ENCODE results near the gene FREM3. TPM values are rescaled to one million over a fixed set of nuclear protein-coding genes. Genes with fewer than 3 reads are reported as not detected.
A peak's percentile ranks its signal among the peaks of the same experiment; 100 is the strongest.

Gene FREM3
- polyA plus RNA-seq, 1 of the 3 experiments (the other 2 are of a cell fraction) = 0.03 TPM

DNA sequence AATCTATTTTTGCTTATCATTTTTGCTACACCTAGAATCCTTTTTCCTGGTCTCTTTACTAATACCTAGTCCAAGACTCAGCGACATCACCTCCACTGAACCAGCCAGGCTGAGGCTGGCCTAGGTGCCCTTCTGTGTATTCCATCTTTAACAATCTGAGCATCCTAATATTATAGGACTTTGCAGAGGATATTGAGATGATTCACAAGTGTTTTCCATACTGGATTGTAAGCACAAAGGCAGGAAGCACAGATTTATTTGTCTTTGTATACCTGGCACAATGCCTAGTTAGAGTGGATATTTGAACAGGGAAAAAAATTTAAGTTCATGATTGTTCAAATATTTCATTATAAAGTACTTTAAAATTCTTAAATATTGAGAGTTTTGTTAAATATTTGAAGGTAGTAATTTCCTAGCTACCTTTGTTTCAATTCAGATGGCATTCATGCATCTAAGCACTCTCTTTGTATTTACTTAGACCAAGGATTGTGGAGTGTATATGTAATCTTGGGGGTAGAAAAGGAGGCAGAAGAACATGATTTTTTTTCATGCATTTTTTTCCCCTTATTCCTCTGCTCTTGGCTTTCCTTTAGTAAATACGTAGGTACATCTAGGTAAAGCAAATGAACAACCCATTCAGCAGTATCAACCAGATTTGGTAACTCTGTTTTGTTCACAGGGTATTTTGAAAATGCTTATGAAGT lies 168.5 kb downstream of the FREM3 start:
- Histone ChIP-seq H3K4me2 (no peak overlapping the region), H3K9me2 (no peaks in the 10 kb centered on the region), H3F3A (replicated peaks; ENCODE audit: insufficient read depth) (no peaks in the 10 kb centered on the region), H3K9me3 (no peaks in the 10 kb centered on the region), H2AFZ (ENCODE audit: low read depth) (no peak overlapping the region), H3K9ac (no peak overlapping the region), H3K79me2 (ENCODE audit: insufficient read depth) (peaks cover 52% of the 10 kb centered on the region), H3K4me3 (ENCODE audit: low read depth in 2 of 2, low read length in 1 of 2) (no peak overlapping the region), H3K4me1 (ENCODE audit: control insufficient read depth in 1 of 2, insufficient read depth in 2 of 2, low read depth in 1 of 2, low read length in 1 of 2) (0 out of 4 replicates have a peak, but pooled peaks cover 0 to 4% of the 10 kb centered on the region in 2 experiments), H3K27ac (ENCODE audit: low read depth in 2 of 2, low read length in 1 of 2) (0 out of 4 replicates have a peak overlapping the region, but pooled peaks of 1 of the 2 experiments have one; percentile 14), H3K36me3 (replicated peaks in 1 of 2; ENCODE audit: control insufficient read depth in 1 of 2, insufficient read depth in 2 of 2, low read length in 1 of 2) (peaks cover 89 to 93% of the 10 kb centered on the region in 2 experiments), H3K27me3 (ENCODE audit: insufficient read depth) (no peaks in the 10 kb centered on the region), H4K20me1 (ENCODE audit: insufficient read depth) (no peaks in the 10 kb centered on the region; the same call in 1 of the 2 replicates)
- 96% methylated on average over 2 of the region's 2 CpGs for WGBS (ENCODE audit: low lambda C conversion rate)
- TF ChIP-seq, protein P1, sequence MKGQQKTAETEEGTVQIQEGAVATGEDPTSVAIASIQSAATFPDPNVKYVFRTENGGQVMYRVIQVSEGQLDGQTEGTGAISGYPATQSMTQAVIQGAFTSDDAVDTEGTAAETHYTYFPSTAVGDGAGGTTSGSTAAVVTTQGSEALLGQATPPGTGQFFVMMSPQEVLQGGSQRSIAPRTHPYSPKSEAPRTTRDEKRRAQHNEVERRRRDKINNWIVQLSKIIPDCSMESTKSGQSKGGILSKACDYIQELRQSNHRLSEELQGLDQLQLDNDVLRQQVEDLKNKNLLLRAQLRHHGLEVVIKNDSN (IDR thresholded peaks at IDR 0.05; ENCODE audit: borderline replicate concordance, low read depth) = no peak
- no peak for TF ChIP-seq ELF1 (IDR thresholded peaks at IDR 0.05)
- TF ChIP-seq MXI1 (IDR thresholded peaks at IDR 0.05; ENCODE audit: low read depth, low read length) = no peak
- TF ChIP-seq MEF2A (IDR thresholded peaks at IDR 0.05; ENCODE audit: borderline replicate concordance, low read depth) = no peak
- TF ChIP-seq TAF1 (IDR thresholded peaks at IDR 0.05; ENCODE audit: borderline replicate concordance, low read depth, low read length) = no peak
- TF ChIP-seq, protein P2, sequence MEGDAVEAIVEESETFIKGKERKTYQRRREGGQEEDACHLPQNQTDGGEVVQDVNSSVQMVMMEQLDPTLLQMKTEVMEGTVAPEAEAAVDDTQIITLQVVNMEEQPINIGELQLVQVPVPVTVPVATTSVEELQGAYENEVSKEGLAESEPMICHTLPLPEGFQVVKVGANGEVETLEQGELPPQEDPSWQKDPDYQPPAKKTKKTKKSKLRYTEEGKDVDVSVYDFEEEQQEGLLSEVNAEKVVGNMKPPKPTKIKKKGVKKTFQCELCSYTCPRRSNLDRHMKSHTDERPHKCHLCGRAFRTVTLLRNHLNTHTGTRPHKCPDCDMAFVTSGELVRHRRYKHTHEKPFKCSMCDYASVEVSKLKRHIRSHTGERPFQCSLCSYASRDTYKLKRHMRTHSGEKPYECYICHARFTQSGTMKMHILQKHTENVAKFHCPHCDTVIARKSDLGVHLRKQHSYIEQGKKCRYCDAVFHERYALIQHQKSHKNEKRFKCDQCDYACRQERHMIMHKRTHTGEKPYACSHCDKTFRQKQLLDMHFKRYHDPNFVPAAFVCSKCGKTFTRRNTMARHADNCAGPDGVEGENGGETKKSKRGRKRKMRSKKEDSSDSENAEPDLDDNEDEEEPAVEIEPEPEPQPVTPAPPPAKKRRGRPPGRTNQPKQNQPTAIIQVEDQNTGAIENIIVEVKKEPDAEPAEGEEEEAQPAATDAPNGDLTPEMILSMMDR (IDR thresholded peaks at IDR 0.05) = no peak
- TF ChIP-seq, protein P3, sequence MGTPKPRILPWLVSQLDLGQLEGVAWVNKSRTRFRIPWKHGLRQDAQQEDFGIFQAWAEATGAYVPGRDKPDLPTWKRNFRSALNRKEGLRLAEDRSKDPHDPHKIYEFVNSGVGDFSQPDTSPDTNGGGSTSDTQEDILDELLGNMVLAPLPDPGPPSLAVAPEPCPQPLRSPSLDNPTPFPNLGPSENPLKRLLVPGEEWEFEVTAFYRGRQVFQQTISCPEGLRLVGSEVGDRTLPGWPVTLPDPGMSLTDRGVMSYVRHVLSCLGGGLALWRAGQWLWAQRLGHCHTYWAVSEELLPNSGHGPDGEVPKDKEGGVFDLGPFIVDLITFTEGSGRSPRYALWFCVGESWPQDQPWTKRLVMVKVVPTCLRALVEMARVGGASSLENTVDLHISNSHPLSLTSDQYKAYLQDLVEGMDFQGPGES (IDR thresholded peaks at IDR 0.05; ENCODE audit: low read depth, low read length) = no peak
- no peak for TF ChIP-seq NRF1 (IDR thresholded peaks at IDR 0.05; ENCODE audit: low read depth, low read length)
- no peak for TF ChIP-seq TCF12 (IDR thresholded peaks at IDR 0.05)
- ChIA-PET POLR2A (no interaction called here), CTCF (interaction anchor here (0.7 to 1.9 kb wide), 10 partner anchors 9 to 88 kb away, joined by 3 to 9 read pairs (median 4); no protein-coding TSS in a partner anchor)
- no peak for DNase-seq

DNA sequence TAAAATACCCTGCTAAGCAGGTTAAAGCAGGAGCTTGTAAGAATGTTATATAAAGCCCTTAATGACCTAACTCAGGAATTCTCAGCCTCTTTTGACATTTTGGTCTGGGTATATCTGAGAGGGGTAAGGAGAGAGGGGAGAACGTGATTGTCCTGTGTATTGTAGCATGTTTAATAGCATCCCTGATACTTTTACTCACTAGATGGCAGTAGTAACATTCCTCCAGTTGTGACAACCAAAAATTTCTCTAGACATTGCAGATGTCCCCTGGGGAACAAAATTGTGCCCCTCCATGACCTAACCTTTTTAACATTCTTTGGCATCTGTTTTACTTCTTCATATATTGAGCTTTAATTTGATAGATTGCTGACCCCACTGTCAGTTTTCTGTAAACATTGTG lies 169.1 kb downstream of the FREM3 start:
- POLR2A ChIA-PET = no interaction called here
- DNase-seq = peak; percentile 3
- no peaks in the 10 kb centered on the region for H3K27me3 ChIP-seq (ENCODE audit: insufficient read depth)
- 0 out of 4 replicates have a peak, but pooled peaks cover 0 to 4% of the 10 kb centered on the region in 2 experiments for H3K4me1 ChIP-seq (ENCODE audit: control insufficient read depth in 1 of 2, insufficient read depth in 2 of 2, low read depth in 1 of 2, low read length in 1 of 2)
- H4K20me1 ChIP-seq (ENCODE audit: insufficient read depth) = no peaks in the 10 kb centered on the region; the same call in 1 of the 2 replicates
- no peak overlapping the region for H3K4me3 ChIP-seq (ENCODE audit: low read depth in 2 of 2, low read length in 1 of 2)
- no peaks in the 10 kb centered on the region for H3F3A ChIP-seq (replicated peaks; ENCODE audit: insufficient read depth)
- H3K4me2 ChIP-seq = no peak overlapping the region
- H3K27ac ChIP-seq (ENCODE audit: low read depth in 2 of 2, low read length in 1 of 2) = 0 out of 4 replicates have a peak overlapping the region, but pooled peaks of 1 of the 2 experiments have one; percentile 1
- CTCF ChIA-PET = interaction anchor here (0.7 to 1.9 kb wide), 8 partner anchors 9 to 88 kb away, joined by 3 to 7 read pairs (median 4); no protein-coding TSS in a partner anchor
- no peaks in the 10 kb centered on the region for H3K9me2 ChIP-seq
- H2AFZ ChIP-seq (ENCODE audit: low read depth) = no peak overlapping the region
- H3K9me3 ChIP-seq = no peaks in the 10 kb centered on the region
- WGBS (ENCODE audit: low lambda C conversion rate) = 50% methylated on average over 1 of the region's 1 CpG
- H3K36me3 ChIP-seq (replicated peaks in 1 of 2; ENCODE audit: control insufficient read depth in 1 of 2, insufficient read depth in 2 of 2, low read length in 1 of 2) = peaks cover 89 to 93% of the 10 kb centered on the region in 2 experiments
- peaks cover 57% of the 10 kb centered on the region for H3K79me2 ChIP-seq (ENCODE audit: insufficient read depth)
- no peak overlapping the region for H3K9ac ChIP-seq
- TF ChIP-seq FOXM1 (IDR thresholded peaks at IDR 0.05; ENCODE audit: low read depth) = no peak
- no peak for TF ChIP-seq TEAD4 (IDR thresholded peaks at IDR 0.05; ENCODE audit: borderline replicate concordance, insufficient read depth)
- TF ChIP-seq FOSL2 (IDR thresholded peaks at IDR 0.05; ENCODE audit: borderline replicate concordance, low read depth) = no peak
- TF ChIP-seq RAD21 (IDR thresholded peaks at IDR 0.05; ENCODE audit: low read length) = peak; percentile 47
- no peak for TF ChIP-seq RFX5 (IDR thresholded peaks at IDR 0.05; ENCODE audit: low read length)
- TF ChIP-seq, protein P2 (IDR thresholded peaks at IDR 0.05) = peak; percentile 70
- TF ChIP-seq, protein P3 (IDR thresholded peaks at IDR 0.05; ENCODE audit: low read depth, low read length) = no peak
- no peak for TF ChIP-seq POLR2AphosphoS5 (IDR thresholded peaks at IDR 0.05; ENCODE audit: low read depth, low read length)
- TF ChIP-seq YY1 (IDR thresholded peaks at IDR 0.05; ENCODE audit: low read depth) = no peak
- TF ChIP-seq CHD2 (IDR thresholded peaks at IDR 0.05; ENCODE audit: low read length, partially characterized antibody) = no peak

Measured in SK-N-SH (cell line).